KMS-11 (cell line): Measurements from ENCODE around the gene ABHD2.

Experiments used
- H2AFZ ChIP-seq: fragments of 200-600 bp; sonication (generic); 2 replicates; pipeline ENCODE4 v1.6.1; 2016; ENCODE audit warnings: antibody characterized with exemption, mixed run types, low read depth
- H3K27ac ChIP-seq: fragments of 200-600 bp; sonication (generic); 2 replicates; pipeline ENCODE4 v1.6.1; 2016; ENCODE audit warnings: mild to moderate bottlenecking, mixed run types
- H3K27me3 ChIP-seq: fragments of 200-600 bp; sonication (generic); 2 replicates; pipeline ENCODE4 v1.6.1; 2017; ENCODE audit warnings: mild to moderate bottlenecking, low read depth, mixed run types, moderate library complexity; ENCODE audit not compliant: insufficient read depth
- H3K36me3 ChIP-seq: fragments of 200-600 bp; sonication (generic); 2 replicates; pipeline ENCODE4 v1.6.1; 2017; ENCODE audit warnings: mild to moderate bottlenecking, mixed run types; ENCODE audit not compliant: insufficient read depth
- H3K4me1 ChIP-seq: fragments of 200-600 bp; sonication (generic); 2 replicates; pipeline ENCODE4 v1.6.1; 2016; ENCODE audit warnings: mild to moderate bottlenecking, low read depth, mixed run types; ENCODE audit not compliant: poor library complexity, severe bottlenecking
- H3K4me2 ChIP-seq: fragments of 200-600 bp; sonication (generic); 2 replicates; pipeline ENCODE4 v1.7.0; 2016; ENCODE audit warnings: mild to moderate bottlenecking, mixed run types
- H3K4me3 ChIP-seq: fragments of 200-600 bp; sonication (generic); IDR thresholded peaks from 2 replicates; pipeline ENCODE4 v1.6.1; 2017; ENCODE audit warnings: low read depth, low read length, mixed read lengths; ENCODE audit not compliant: insufficient read depth
- H3K79me2 ChIP-seq: fragments of 200-600 bp; sonication (generic); 2 replicates; pipeline ENCODE4 v1.6.1; 2016; ENCODE audit warnings: low read depth, mixed run types; ENCODE audit not compliant: insufficient read depth
- H3K9ac ChIP-seq: fragments of 200-600 bp; sonication (generic); 2 replicates; pipeline ENCODE4 v1.6.1; 2016; ENCODE audit warnings: mild to moderate bottlenecking, mixed run types
- H4K20me1 ChIP-seq: fragments of 200-600 bp; sonication (generic); 2 replicates; pipeline ENCODE4 v1.6.1; 2016; ENCODE audit warnings: mild to moderate bottlenecking, mixed run types; ENCODE audit not compliant: insufficient read depth
- TF ChIP-seq, protein P1 (sequence below): fragments of 200-600 bp; sonication (generic); conservative IDR thresholded peaks from 2 replicates; pipeline ENCODE4 v1.6.1; 2017; ENCODE audit warnings: low read depth, mild to moderate bottlenecking, antibody characterized with exemption, low read length, moderate library complexity, mixed read lengths

Gene ABHD2

DNA sequence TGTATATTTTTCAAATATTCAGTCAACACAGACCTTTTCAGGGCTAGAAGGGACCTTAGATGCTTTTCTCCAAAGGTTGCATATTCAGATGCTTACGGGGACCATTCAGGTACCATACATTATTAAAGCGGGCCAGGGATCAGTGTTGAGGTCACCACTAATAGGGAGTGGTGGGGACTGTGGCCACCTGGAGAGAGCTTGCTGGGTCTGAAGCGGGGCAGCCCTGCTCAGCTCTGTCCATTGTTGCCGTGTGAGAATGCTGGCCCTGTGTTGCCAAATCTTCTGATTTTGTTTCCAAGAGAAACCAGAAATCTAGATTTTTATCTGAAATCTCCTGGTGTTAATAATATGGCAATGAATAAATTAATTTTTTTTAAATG is 23.7 kb downstream of the ABHD2 start:
- no peaks in the 10 kb centered on the region for H3K27me3 ChIP-seq
- peak overlapping the region; percentile 15; the same call in 1 of the 2 replicates for H2AFZ ChIP-seq
- H3K4me3 ChIP-seq: no peak overlapping the region
- peak overlapping the region; percentile 88 for H3K4me2 ChIP-seq
- H3K27ac ChIP-seq: peak overlapping the region; percentile 95
- H3K36me3 ChIP-seq: no peaks in the 10 kb centered on the region
- H3K9ac ChIP-seq: peak overlapping the region; percentile 5; the same call in 1 of the 2 replicates
- no peaks in the 10 kb centered on the region for H4K20me1 ChIP-seq
- TF ChIP-seq, protein P1, sequence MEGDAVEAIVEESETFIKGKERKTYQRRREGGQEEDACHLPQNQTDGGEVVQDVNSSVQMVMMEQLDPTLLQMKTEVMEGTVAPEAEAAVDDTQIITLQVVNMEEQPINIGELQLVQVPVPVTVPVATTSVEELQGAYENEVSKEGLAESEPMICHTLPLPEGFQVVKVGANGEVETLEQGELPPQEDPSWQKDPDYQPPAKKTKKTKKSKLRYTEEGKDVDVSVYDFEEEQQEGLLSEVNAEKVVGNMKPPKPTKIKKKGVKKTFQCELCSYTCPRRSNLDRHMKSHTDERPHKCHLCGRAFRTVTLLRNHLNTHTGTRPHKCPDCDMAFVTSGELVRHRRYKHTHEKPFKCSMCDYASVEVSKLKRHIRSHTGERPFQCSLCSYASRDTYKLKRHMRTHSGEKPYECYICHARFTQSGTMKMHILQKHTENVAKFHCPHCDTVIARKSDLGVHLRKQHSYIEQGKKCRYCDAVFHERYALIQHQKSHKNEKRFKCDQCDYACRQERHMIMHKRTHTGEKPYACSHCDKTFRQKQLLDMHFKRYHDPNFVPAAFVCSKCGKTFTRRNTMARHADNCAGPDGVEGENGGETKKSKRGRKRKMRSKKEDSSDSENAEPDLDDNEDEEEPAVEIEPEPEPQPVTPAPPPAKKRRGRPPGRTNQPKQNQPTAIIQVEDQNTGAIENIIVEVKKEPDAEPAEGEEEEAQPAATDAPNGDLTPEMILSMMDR: no peak
- peaks cover 69% of the 10 kb centered on the region for H3K4me1 ChIP-seq
- peaks cover 12% of the 10 kb centered on the region; the same call in 1 of the 2 replicates for H3K79me2 ChIP-seq

DNA sequence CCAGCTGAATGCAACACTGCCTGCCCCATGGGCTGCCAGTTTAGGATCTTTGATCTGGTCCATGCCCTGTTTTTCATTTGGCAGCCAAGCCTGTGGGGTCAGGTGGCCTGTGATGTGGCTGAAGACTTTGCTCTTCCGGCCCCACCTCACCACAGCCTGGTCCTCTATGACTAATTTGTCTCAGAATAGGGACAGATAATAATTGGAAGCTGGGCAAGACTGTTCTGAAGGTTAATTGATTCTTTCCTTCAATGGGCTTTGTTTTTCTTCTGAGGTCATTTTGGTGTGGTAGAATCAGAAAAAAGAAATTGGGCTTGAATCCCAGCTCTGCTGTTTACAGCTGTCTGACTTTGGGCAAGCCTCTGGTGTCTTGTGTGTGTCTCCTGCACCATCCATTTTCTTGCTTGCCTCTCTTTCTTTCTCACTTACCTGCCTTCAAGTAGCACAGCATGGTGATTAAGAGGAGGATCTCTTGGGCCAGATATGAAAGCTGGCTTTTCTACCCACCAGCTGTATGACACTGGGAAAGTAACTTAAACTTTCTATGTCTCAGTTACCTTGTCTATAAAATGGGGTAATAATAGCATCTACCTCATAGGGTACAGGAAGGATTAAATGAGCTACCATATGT is 24.2 kb downstream of the ABHD2 start:
- Histone ChIP-seq H2AFZ (peak overlapping the region; percentile 15; the same call in 1 of the 2 replicates), H3K9ac (peak overlapping the region; percentile 5; the same call in 1 of the 2 replicates), H3K27ac (peak overlapping the region; percentile 95), H3K36me3 (no peaks in the 10 kb centered on the region), H3K79me2 (peaks cover 12% of the 10 kb centered on the region; the same call in 1 of the 2 replicates), H3K27me3 (no peaks in the 10 kb centered on the region), H3K4me2 (peak overlapping the region; percentile 88), H3K4me1 (peaks cover 74% of the 10 kb centered on the region), H3K4me3 (no peak overlapping the region), H4K20me1 (no peaks in the 10 kb centered on the region)
- TF ChIP-seq, protein P1: no peak

DNA sequence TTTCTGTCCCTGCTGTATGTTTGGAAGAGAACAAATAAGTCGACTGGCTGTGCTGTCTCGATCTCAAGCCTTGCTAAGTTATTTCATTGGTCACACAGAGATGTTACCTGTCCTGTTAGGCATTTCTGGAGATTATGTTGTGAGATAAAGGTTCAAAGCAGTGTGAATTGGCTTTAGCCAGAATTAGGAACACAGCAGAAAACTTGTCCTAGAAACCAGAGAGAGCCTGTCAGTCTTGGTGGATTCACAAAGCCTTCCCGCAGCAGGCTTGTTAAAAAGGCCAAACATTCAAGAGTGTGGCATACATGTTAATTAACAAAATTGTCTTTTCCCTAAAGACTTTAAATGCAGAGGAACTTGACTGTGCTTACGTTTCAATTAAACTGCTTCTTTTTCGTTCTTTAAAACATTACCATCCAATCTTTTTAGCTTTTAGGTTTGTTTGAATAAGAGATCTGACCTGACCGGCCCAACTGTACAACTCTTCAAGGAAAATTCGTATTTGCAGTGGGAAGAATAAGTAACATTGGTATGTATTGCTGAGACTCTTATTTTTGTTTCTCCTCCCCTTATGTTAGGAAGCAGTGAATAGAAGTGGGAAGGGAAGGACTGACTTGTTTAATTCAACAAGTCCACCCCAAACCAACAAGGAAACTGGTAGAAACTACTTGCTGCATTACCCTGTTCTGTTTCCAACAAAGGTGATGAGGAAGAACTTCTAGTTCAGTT is 25.2 kb downstream of the ABHD2 start:
- H2AFZ ChIP-seq: no peak overlapping the region
- H4K20me1 ChIP-seq: no peaks in the 10 kb centered on the region
- H3K4me1 ChIP-seq: peaks cover 84% of the 10 kb centered on the region
- H3K27me3 ChIP-seq: no peaks in the 10 kb centered on the region
- no peaks in the 10 kb centered on the region for H3K36me3 ChIP-seq
- peaks cover 12% of the 10 kb centered on the region; the same call in 1 of the 2 replicates for H3K79me2 ChIP-seq
- peak overlapping the region; percentile 88 for H3K4me2 ChIP-seq
- TF ChIP-seq, protein P1: no peak
- no peak overlapping the region for H3K4me3 ChIP-seq
- H3K27ac ChIP-seq: peak overlapping the region; percentile 95
- H3K9ac ChIP-seq: peak overlapping the region; percentile 5; the same call in 1 of the 2 replicates

DNA sequence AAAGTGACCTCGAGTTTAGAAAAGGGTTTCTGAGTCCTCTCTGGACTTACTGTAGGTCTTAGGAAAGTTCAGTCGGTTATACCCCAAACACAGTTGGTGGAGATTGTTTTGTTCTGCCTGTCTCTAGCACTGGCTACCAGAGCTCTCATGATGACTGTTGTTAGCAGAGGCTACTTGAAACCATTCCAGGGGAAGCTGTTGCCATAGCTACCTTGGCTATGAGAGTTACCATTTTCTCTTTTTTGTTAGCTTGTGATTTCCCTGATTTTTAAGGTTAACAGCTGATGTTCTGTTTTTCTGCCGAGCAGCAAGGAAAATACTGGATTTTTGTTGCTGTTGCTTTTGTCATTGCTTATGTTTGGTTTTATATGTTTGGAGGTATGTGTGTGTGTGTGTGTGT is 26.7 kb downstream of the ABHD2 start:
- TF ChIP-seq, protein P1: no peak
- no peaks in the 10 kb centered on the region; the same call in 1 of the 2 replicates for H3K36me3 ChIP-seq
- H2AFZ ChIP-seq: no peak overlapping the region
- H3K4me2 ChIP-seq: peak overlapping the region; percentile 88
- no peaks in the 10 kb centered on the region for H4K20me1 ChIP-seq
- H3K27me3 ChIP-seq: no peaks in the 10 kb centered on the region
- H3K9ac ChIP-seq: peak overlapping the region; percentile 55; the same call in 1 of the 2 replicates
- peaks cover 99% of the 10 kb centered on the region for H3K4me1 ChIP-seq
- H3K27ac ChIP-seq: peak overlapping the region; percentile 95
- H3K4me3 ChIP-seq: no peak overlapping the region
- peaks cover 23% of the 10 kb centered on the region; the same call in 1 of the 2 replicates for H3K79me2 ChIP-seq
